CD14-positive monocyte (primary cell): Measurements from ENCODE around the gene TREX2. TPM values are rescaled to one million over a fixed set of nuclear protein-coding genes. Genes with fewer than 3 reads are reported as not detected.

Experiments
- DNase-seq, 3 donors: peaks; one replicate each; pipeline ENCODE4 v3.0.0-alpha.2; 2011 to 2022
- H2AFZ ChIP-seq: 2 replicates; pipeline ENCODE4 v1.6.0; 2012; ENCODE audit warnings: mild to moderate bottlenecking, low read depth, low read length, inconsistent platforms; ENCODE audit not compliant: insufficient read depth, poor library complexity, severe bottlenecking
- H3K27ac ChIP-seq, 2 donors: 1 replicate in 1 of 2; 2 replicates in 1 of 2; pipeline ENCODE4 v1.5.1; 2012 to 2013; ENCODE audit warnings: low read length in 2 of 2, control low read depth in 1 of 2, inconsistent platforms in 1 of 2, low read depth in 1 of 2, mild to moderate bottlenecking in 1 of 2
- H3K27me3 ChIP-seq, 2 donors: one replicate each; pipeline versions ENCODE4 v1.6.0 to v1.6.1; 2011 to 2013; ENCODE audit warnings: low read length in 2 of 2; ENCODE audit not compliant: control insufficient read depth in 2 of 2, insufficient read depth in 2 of 2
- H3K36me3 ChIP-seq, 2 donors: replicated peaks in 1 of 2; 1 replicate in 1 of 2; 2 replicates in 1 of 2; pipeline versions ENCODE4 v1.5.1 to v1.6.1; 2012 to 2013; ENCODE audit warnings: low read length in 2 of 2, control low read depth in 1 of 2, inconsistent platforms in 1 of 2, mild to moderate bottlenecking in 1 of 2; ENCODE audit not compliant: insufficient read depth in 2 of 2, control insufficient read depth in 1 of 2
- H3K4me1 ChIP-seq, 2 donors: 1 replicate in 1 of 2; 2 replicates in 1 of 2; pipeline versions ENCODE4 v1.5.1 to v1.6.1; 2012 to 2013; ENCODE audit warnings: low read length in 2 of 2, control low read depth in 1 of 2, inconsistent platforms in 1 of 2, mild to moderate bottlenecking in 1 of 2, moderate library complexity in 1 of 2; ENCODE audit not compliant: insufficient read depth in 2 of 2, control insufficient read depth in 1 of 2
- H3K4me2 ChIP-seq: replicated peaks from 2 replicates; pipeline ENCODE3; 2012; ENCODE audit warnings: low read length, moderate library complexity, mild to moderate bottlenecking; ENCODE audit not compliant: poor library complexity, severe bottlenecking; ENCODE audit errors: extremely low read depth
- H3K4me3 ChIP-seq, 3 experiments: fragments of 200-600 bp in 1 of 3; sonication (generic) in 1 of 3; replicated peaks in 1 of 3; 1 replicate in 2 of 3; 2 replicates in 1 of 3; pipeline ENCODE4 v1.5.1; 2011 to 2013; ENCODE audit warnings: low read length in 3 of 3, mild to moderate bottlenecking in 3 of 3, control low read depth in 2 of 3, low read depth in 2 of 3, inconsistent platforms in 1 of 3, moderate library complexity in 1 of 3
- H3K79me2 ChIP-seq: 2 replicates; pipeline ENCODE4 v1.6.0; 2012; ENCODE audit warnings: mild to moderate bottlenecking, control low read depth, inconsistent platforms, low read length, moderate library complexity; ENCODE audit not compliant: insufficient read depth
- H3K9ac ChIP-seq: 2 replicates; pipeline ENCODE4 v1.6.0; 2017; ENCODE audit warnings: low read length, mild to moderate bottlenecking; ENCODE audit not compliant: insufficient read depth, poor library complexity, severe bottlenecking
- H3K9me3 ChIP-seq, 2 donors: replicated peaks in 1 of 2; 1 replicate in 1 of 2; 2 replicates in 1 of 2; pipeline versions ENCODE4 v1.5.1 to v1.6.1; 2012 to 2013; ENCODE audit warnings: low read length in 2 of 2, control low read depth in 1 of 2; ENCODE audit not compliant: control insufficient read depth in 1 of 2, insufficient read depth in 1 of 2
- H4K20me1 ChIP-seq: 2 replicates; pipeline ENCODE4 v1.6.0; 2012; ENCODE audit warnings: mild to moderate bottlenecking, low read length, control low read depth, moderate library complexity; ENCODE audit not compliant: insufficient read depth
- H3K27ac Mint-ChIP-seq, 7 donors: one replicate each; pipeline ENCODE4 v1.8.0; 2020; ENCODE audit warnings: mild to moderate bottlenecking in 7 of 7, mixed read lengths in 7 of 7, moderate library complexity in 6 of 7, inconsistent platforms in 2 of 7
- H3K27me3 Mint-ChIP-seq, 3 donors: one replicate each; pipeline ENCODE4 v1.8.0; 2021 to 2022; ENCODE audit warnings: low read depth in 3 of 3, mild to moderate bottlenecking in 3 of 3, mixed read lengths in 3 of 3, moderate library complexity in 3 of 3, inconsistent platforms in 1 of 3
- H3K36me3 Mint-ChIP-seq, 2 donors: one replicate each; pipeline ENCODE4 v1.8.0; 2020; ENCODE audit warnings: mixed read lengths in 2 of 2, inconsistent platforms in 1 of 2, mild to moderate bottlenecking in 1 of 2
- H3K4me1 Mint-ChIP-seq: one replicate; pipeline ENCODE4 v1.8.0; 2020; ENCODE audit warnings: mild to moderate bottlenecking, mixed read lengths
- H3K4me3 Mint-ChIP-seq, 2 donors: one replicate each; pipeline ENCODE4 v1.8.0; 2020; ENCODE audit warnings: mild to moderate bottlenecking in 2 of 2, mixed read lengths in 2 of 2, moderate library complexity in 1 of 2
- H3K9me3 Mint-ChIP-seq, 7 donors: one replicate each; pipeline ENCODE4 v1.8.0; 2020 to 2022; ENCODE audit warnings: mixed read lengths in 7 of 7, mild to moderate bottlenecking in 6 of 7, moderate library complexity in 6 of 7, inconsistent platforms in 2 of 7
- WGBS: methylation state at CpG from one replicate; pipeline ENCODE4 v1.1.5; 2013; ENCODE audit warnings: missing lambda C conversion rate; ENCODE audit not compliant: insufficient coverage; 5-methylcytosine and 5-hydroxymethylcytosine counted together
- intact Hi-C, 2 donors: fragments of 100-400 bp; cut with micrococcal nuclease; formaldehyde crosslinking; loops; one replicate each; pipeline versions ENCODE4 v1.15.0 to v1.15.1; 2023
- polyA plus RNA-seq, 3 donors: library from polyadenylated mRNA; depleted of rRNA in 1 of 3; unstranded in 2 of 3; stranded (reverse) in 1 of 3; fragments of 300-500 nt in 2 of 3; fragments of >200 nt in 1 of 3; fragmentation: Illumina TruSeq in 2 of 3; gene quantifications; 1 replicate in 2 of 3; 2 replicates in 1 of 3; pipeline ENCODE4 v1.2.3, GENCODE V29; 2012 to 2021
- TF ChIP-seq, protein P1 (sequence below): fragments of 200-600 bp; IDR thresholded peaks from one replicate; pipeline ENCODE4 v1.8.0; 2022; ENCODE audit warnings: antibody characterized with exemption, mild to moderate bottlenecking

Gene TREX2
- polyA plus RNA-seq, 3 donors, result 1.5 TPM; not detected in 2

DNA sequence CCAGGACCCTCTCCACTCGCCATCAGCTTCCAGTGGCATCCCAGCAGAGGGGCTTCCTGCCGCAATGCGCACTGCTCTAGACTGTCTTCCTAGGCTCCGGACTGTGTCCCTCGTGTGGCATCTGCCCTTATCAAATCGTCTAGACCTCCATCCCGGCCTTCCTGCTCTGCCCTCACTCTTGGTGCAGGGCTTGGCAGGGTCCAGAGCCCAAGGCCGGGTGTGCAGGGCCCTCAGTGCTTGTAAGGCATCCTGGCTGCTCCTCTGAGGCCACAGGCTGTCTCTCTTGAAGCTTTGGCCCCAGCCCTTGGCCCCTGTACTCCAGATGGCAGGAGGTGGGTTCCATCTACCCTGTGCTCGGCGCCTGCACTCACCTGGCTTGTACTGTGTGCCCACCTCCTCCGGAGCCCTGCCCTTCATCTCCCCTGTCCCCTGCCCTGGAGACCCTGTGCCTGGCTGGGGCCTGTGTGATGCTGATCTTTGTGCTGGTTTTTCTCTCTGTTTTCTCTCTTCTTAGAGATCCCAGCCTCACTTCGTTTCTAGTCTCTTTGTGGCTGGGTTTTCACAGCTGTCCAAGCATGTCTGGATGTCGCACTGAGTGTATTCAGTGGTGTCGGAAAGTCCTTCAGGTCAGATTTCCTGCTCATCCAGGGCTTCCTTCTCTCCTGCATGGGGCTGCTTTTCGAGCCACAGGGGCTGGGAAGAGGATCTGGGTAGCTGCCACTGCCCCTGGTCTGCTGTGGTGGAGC lies 3.7 kb upstream of the TREX2 start:
- Histone ChIP-seq H3K79me2 (no peaks in the 10 kb centered on the region), H3K4me2 (no peak overlapping the region), H3K4me3 (no peak overlapping the region), H3K4me1 (no peaks in the 10 kb centered on the region), H3K27me3 (no peaks in the 10 kb centered on the region), H4K20me1 (no peaks in the 10 kb centered on the region), H3K27ac (no peak overlapping the region), H3K9me3 (no peaks in the 10 kb centered on the region), H3K9ac (no peak overlapping the region), H2AFZ (no peak overlapping the region), H3K36me3 (peaks cover 29 to 33% of the 10 kb centered on the region in 2 donors)
- peak overlapping the region in 2 of 7 donors; percentile 4 to 55 for H3K27ac Mint-ChIP-seq
- H3K4me3 Mint-ChIP-seq, result no peak overlapping the region
- H3K36me3 Mint-ChIP-seq, result peaks cover 18 to 31% of the 10 kb centered on the region in 2 donors
- no peaks in the 10 kb centered on the region for H3K9me3 Mint-ChIP-seq
- TF ChIP-seq, protein P1, sequence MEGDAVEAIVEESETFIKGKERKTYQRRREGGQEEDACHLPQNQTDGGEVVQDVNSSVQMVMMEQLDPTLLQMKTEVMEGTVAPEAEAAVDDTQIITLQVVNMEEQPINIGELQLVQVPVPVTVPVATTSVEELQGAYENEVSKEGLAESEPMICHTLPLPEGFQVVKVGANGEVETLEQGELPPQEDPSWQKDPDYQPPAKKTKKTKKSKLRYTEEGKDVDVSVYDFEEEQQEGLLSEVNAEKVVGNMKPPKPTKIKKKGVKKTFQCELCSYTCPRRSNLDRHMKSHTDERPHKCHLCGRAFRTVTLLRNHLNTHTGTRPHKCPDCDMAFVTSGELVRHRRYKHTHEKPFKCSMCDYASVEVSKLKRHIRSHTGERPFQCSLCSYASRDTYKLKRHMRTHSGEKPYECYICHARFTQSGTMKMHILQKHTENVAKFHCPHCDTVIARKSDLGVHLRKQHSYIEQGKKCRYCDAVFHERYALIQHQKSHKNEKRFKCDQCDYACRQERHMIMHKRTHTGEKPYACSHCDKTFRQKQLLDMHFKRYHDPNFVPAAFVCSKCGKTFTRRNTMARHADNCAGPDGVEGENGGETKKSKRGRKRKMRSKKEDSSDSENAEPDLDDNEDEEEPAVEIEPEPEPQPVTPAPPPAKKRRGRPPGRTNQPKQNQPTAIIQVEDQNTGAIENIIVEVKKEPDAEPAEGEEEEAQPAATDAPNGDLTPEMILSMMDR, result no peak
- no peaks in the 10 kb centered on the region for H3K4me1 Mint-ChIP-seq
- no peak for DNase-seq
- intact Hi-C loops, result no loop called here
- peaks cover 0 to 8% (median 0%) of the 10 kb centered on the region in 3 donors for H3K27me3 Mint-ChIP-seq
- WGBS, result 96% methylated on average over 6 of the region's 15 CpGs

DNA sequence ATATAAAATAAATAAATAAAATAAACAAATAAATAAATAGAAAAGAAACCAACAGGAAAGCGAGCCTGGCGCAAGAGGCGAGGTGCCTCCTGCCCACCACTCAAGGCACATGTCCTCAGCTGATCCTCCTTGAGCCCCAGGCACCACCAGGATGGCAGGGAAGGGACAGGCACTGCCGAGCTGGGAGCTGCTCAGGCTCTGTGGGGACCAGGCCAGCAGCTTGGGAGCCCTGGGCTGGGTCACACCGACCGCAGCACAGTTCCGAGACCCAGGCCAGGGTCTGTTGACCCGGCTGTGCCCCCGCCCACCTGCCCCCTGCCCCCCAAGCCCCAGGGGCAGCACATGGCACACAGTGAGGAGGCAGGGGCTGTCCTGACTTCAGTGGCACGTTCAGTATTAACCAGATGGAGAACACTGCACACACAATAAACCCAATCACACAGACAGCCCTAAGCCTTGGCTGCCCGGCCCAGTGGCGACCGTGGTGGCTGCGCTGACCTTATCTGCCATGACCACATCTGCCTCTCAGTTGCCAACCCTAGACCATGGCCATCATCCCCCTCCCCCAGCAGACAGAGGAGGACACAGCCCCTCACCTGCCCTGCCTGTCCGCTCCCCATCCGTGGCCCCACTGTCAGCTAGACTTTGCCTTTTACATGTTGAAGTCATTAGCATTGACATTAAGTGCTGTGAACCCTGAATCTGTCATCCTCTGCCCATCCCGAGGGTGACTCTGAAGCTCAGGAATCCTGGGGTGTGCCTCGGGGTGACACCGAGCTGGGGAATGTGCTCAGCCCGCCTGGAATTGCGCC lies 2.9 kb upstream of the TREX2 start:
- TF ChIP-seq, protein P1, result no peak
- H3K27ac Mint-ChIP-seq, result peak overlapping the region in 1 of 7 donors; percentile 4

More for the DNA sequence above, 2.9 kb upstream of the TREX2 start:
- Histone ChIP-seq H4K20me1 (no peaks in the 10 kb centered on the region), H3K4me1 (no peaks in the 10 kb centered on the region), H3K9me3 (no peaks in the 10 kb centered on the region), H2AFZ (no peak overlapping the region), H3K27me3 (no peaks in the 10 kb centered on the region), H3K4me2 (no peak overlapping the region), H3K36me3 (peaks cover 29 to 33% of the 10 kb centered on the region in 2 donors), H3K9ac (no peak overlapping the region), H3K79me2 (no peaks in the 10 kb centered on the region), H3K4me3 (no peak overlapping the region), H3K27ac (no peak overlapping the region)
- Mint-ChIP-seq H3K9me3 (no peaks in the 10 kb centered on the region), H3K4me3 (no peak overlapping the region), H3K36me3 (peaks cover 18 to 30% of the 10 kb centered on the region in 2 donors), H3K4me1 (no peaks in the 10 kb centered on the region), H3K27me3 (peaks cover 0 to 8% (median 0%) of the 10 kb centered on the region in 3 donors)
- no peak for DNase-seq
- WGBS, result 99% methylated on average over 14 of the region's 21 CpGs
- intact Hi-C loops, result no loop called here
